ENCODE data around the gene MAGI2.

Gene MAGI2

DNA sequence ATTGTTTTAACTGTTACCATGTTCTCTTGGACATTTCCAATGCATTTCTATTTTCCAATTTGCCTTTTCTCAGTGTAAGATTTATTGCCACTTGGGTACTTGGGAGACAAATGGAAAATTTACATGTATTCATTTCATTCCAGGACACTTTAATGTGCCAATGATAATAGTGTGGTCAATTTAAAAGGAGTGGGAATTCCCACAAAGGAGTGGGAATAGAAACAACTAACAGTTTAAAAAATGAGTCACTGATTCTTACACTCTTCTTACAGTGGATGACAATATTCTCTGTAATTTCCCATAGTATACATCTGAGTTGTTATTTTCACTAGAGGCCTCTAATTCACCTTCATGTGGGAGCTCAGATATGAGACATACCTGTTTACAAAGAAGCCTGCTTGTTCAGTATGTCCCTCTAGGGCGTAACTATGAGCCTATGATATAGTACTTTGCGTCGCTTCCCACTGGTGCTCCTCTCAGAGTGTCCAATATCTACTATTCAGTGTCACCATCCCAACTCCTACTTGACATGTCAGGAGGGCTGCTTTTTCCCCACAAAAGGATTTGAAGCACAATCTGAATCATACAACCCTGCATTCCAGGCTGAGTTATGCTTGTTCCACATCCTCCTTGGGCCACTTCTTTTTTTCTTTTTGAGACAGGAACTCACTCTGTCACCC is 1353.6 kb downstream of the MAGI2 start:
- DNase-seq (ENCODE audit: low read depth, low spot score): no peak

DNA sequence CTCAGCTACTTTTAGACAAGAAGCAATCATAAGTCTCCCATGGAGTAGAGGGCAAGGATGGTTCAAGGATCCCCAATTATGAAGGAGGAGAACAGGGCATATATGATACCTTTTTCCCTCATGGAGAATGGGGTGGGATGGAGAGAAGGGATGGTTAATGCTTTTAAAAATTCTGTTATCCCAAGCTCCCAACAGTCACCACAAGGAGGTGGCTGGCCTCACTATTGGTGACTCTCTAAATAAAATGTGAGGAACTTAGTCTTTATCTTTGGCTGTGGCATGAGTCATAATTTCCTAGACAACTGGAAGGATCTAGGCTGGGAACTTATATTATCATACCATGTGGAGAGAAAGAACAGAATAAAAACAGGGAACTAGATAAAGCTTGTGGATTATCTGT is 1357.9 kb downstream of the MAGI2 start:
- DNase-seq (ENCODE audit: low read depth, low spot score): no peak

DNA sequence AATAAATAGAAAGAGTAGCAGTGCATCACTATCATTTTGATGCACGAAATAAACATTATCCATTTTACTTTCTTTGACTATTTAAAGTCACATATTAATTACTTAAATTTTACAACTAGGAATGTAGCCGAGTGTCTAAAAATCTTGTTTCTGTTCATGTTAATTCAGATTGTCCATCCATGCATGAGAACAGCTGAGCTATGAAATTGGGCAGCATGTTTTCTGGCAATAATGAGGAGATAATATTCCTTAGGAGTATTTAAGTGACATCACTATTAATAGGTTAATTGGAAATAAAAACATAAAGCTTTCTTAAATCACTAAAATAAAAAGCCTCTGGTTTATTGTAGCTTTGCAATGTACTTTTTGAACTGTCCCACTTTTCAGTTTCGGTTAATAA is 1361.1 kb downstream of the MAGI2 start:
- no peak for DNase-seq (ENCODE audit: low read depth, low spot score)

DNA sequence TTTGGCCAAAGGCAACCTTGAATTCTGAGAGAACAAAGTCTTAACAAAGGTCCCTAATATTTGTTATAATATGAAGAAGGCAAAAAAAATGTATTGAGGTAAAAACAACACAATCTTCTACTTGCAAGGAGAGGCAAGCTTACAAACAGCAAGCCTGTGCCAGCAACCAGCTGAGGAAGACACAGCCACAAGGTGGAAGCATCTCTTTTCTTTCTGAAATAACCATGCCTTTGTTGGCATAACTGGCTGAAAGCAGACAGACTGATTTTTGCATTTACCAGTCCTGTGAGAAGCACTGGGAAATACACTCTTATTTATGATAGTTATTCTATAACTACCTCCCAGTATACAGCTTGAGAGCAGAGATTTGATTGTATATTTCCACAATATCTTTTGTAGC is 1362.9 kb downstream of the MAGI2 start:
- no peak for DNase-seq (ENCODE audit: low read depth, low spot score)

DNA sequence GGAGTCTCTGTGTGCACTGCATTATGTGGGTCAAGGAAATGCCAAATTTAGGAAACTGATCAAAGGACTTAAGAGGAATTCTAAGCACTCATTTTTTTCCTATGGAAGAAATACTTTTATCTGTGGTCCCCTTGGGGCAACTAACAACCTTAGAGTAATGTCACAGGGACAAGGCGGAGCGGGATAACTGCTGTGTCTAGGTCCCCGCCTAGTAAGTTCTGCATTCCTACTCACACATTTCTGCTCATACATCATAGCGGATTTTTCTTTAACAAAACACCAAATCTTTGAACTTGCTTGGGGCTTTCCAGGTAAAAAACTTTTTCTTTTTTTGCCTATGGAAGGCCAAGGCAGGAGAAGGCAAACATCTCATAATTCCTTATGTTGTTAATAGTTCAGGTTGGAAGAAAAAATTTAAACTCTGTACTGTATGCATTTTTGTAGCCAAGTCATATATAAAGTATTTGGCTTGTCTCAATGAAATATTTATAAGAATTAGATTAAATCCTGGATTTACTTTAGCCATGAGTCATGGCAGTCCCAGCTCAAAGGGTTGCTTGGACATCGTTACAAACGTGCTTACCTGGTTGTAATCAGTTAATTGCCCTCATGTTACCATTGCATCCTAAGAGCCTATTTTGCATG is 1369.9 kb downstream of the MAGI2 start:
- DNase-seq (ENCODE audit: low read depth, low spot score): no peak

DNA sequence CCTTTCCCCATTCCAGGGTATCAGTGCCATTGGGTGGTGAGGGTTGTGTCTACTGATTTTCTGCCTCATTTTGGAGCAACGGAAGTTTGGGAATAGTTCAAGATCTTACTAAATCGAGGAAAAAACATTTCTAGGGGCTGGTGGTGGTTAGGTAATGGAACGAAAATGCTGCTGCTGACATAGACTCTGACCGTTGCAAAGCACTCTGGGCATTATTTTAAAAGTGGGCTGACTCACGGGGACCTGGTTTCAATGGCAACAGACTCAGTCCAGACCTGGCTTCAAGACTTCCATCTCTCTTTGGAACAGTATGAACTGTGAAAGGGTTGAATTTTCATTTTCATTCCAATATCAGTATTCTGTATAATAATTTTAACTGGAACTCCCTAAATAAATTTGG is 1370.9 kb downstream of the MAGI2 start:
- DNase-seq (ENCODE audit: low read depth, low spot score): no peak

DNA sequence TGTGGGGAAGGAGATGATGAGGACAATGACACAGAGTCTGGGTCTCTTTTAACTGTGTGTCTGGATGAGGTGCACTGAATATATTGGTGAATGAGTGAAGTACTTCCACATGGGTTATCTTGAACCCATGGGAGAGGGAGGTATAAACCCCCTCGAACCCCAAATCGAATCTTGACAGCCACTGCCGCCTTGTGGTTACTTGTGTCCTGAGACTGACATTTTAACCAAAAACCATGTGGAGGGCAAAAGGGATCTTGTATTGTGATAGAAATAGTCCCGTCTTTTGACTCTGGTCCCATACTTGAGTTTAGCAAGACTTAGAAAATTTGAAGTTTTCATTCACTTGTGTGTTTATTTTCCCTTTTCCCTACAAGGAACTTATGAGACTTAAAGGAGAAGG is 1371.6 kb downstream of the MAGI2 start:
- DNase-seq (ENCODE audit: low read depth, low spot score): no peak

DNA sequence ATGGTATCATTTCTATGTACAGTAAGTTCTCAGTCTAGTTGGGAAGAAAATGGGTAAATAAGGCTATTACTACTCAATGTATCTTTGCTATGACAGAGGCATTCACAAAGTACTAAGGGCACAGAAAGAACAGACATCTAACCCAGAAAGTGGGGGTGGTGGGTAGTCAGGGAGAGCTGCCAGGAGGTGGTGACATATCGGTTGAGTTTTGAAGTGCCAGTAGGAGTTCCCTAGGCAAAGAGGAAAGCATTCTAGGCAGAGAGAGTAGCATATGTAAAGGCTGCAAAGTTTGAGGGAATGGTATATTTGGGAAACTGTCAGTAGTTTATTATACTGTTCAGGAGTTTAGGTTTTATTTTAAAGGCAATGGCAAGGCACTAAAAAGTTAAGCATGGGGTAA is 1372.1 kb downstream of the MAGI2 start:
- no peak for DNase-seq (ENCODE audit: low read depth, low spot score)

DNA sequence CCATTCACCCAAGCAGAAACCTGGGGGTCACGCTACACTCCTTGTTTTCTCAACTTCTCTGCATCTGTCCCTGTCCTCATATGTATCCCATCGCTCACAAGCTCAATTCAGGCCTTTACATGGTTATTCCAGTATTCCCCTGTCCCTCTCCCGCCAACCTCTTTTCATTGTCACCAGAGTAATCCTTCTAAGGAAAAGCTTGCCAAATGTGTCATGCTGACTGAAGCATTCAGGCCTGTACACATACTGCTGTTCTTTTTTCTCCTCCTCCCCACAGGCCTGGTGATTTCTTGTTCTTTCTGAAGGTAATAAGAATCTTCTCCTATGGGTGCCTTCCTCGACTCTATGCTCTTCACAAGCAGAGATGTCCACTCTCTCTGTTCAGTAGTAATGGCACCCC is 1372.7 kb downstream of the MAGI2 start:
- DNase-seq (ENCODE audit: low read depth, low spot score): no peak

DNA sequence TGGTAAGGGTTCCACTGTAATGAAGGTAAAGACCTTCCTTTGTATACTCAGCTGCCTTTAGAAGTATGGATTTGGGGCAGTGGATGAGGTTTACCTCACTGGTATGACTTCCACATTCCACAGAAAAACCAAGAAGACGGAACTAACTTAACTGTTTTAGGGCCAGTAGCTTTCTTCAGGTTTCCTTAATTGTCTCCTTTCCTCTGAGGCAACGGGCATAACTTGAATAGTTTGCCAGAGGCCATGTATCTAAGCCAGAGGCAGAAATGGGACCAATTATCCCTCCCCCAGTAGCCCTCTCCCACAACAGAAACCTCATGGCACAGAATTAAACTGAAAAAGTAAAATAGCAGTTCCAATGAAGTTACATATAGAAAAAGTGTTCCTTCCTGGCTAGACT is 1373.2 kb downstream of the MAGI2 start:
- no peak for DNase-seq (ENCODE audit: low read depth, low spot score)

DNA sequence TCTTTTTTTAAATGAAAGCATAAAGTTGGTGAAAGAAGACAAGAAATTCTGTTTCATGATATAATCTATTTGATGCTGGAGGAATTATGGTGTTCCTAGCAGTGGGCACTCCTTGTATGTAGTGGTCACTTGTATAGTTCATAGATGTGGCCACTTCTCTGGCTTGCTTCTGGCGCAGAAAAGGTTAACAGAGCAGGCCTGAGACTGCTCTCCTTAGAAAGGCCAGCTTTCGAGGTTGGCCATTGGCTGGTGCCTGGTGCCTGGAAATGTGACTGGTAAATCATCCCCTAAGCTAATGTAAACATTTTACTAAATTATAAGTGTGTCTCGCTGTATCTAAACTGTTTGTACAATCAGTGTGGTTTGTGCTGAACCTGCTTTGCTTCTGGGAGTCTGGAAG is 1378.8 kb downstream of the MAGI2 start:
- no peak for DNase-seq (ENCODE audit: low read depth, low spot score)

DNA sequence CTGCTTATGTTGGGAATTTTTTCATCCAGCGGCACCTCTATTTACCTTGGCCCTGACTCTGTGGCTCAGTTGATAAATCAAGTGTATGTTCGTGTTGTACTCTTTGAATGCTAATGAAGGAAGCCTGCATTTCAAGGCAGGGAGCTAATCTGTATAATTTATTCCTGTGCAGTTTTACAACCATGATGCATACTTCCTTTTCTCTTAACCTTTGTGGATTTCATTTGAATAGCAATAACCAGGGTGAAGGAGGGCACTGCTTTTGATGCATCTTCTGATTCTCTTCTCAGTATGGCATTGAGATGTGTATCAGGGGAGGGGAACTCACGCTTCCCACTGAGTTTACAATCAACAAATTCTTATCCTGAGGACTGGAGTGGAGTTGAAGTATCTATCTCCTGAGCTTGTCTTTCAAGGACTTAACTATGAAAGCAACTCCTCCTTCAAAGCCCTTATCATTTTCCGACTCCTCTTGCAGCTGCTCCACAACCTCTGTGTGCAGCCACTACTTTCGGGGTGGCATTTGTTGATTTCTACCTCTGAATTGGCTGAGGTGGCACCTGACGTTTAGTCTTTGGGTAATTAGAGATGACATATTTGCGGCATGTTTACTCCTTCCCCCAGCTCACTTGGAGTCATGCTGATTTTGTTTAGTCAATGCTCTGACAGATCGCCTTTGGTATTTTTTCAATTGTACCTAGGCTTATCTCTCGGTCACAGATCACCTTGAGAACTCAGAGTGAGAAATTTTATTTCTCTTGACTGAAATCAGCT is 1379.7 kb downstream of the MAGI2 start:
- no peak for DNase-seq (ENCODE audit: low read depth, low spot score)

DNA sequence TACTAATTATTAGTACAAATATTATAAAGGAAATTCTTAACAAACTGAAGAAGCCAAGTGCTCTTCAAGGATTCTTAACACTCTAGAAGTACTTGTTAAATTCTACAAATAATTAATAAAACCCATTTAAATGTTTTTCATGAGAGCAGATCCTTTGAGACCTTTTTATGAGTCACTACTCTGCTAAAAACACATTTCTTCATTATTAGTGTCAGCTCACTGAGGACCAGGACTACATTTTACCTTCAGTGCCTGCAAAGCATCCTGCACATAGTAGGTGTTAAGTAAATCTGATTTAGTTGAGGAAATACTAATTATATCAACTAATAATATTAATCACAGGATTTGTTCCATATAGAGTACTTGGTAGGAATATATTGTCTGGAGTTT is 1381.3 kb downstream of the MAGI2 start:
- DNase-seq (ENCODE audit: low read depth, low spot score): no peak

DNA sequence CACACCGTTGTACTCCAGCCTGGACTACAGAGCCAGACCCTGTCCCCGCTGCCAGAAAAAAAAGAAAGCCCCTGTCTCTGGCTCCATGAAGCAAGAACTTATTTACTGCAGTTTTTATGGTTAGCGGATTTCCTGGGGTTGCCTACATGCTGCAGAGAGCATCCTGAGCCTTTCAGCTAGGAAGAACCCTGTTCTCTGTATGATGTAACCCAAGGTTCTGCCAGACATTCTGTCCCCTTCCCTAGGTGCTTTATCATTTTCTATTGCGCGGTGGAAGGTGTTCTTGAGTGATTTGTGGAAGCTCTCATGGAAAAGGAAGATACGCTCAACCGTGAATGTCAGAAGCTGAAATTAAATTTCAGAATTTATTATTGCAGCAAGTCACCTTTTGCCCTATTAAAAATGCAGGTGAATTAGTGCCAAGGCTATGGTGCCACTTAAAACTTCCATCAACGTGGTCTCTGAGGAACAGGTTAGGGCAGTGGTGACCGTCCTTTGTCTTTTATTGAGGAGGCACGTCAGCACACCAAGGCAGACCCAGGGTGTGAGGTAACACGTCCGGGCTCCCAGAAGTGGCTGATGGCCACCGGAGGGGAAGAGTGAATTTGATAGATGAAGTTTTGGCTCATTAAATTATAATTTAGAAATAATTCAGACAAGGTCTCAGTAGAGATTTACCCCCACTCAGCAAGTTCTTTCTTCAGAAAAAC is 1381.8 kb downstream of the MAGI2 start:
- no peak for DNase-seq (ENCODE audit: low read depth, low spot score)

DNA sequence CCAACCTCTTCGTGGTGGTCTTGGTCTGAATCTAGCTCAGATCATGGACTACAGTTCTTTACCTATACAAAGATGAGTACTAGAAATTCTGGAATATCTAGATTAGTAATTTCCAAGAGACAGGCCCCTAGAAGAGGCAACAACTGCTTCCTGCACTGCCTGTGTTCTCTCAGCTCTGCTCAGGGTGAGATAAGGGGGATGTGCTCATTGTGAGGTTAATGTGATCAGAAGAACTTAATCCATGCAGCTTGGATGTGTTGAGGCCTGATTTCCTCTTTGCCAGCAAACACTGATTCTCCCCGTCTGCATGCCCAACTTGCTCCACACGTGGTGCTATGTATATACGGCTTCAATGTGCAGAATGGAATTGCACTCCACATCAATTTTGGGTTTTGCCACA is 1386.9 kb downstream of the MAGI2 start:
- DNase-seq (ENCODE audit: low read depth, low spot score): no peak

DNA sequence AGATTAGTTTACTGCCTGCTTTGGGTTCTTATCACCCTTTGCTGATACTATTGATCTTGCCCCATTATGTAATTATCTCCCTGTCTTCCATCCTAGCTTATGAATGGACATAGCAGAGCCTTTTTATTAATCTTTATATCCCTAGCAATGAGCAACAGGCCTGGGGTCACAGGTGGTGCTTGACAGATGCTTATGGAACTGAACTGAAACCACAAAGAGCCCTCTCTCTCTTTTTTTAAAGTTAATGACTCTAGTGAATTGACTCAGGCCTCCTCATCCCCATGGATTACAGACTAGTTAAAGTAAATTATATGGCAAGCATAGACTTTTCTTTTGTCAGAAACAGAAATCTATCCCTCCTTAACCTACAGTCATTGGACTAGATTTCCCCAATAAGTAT is 1389.7 kb downstream of the MAGI2 start:
- DNase-seq (ENCODE audit: low read depth, low spot score): no peak

DNA sequence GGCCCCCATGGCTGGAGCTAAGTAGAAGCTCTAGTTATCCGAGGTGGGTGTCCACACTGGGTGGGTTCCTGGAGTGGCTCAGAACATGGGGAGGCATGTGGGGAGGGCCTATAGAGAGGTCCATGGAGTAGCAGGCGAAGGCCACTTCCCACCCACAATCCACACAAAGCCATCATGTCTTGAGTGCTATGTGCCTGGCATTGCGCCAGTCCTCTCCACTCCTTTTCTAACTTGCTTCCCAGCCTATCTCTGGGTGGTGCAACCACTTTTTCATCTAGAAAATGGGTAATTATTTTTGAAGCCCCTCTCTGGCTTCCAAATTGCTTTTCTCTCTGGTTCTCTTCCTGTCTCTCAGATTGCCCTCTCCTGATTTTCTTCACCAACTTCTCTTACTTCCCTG is 1391.3 kb downstream of the MAGI2 start:
- DNase-seq (ENCODE audit: low read depth, low spot score): no peak

DNA sequence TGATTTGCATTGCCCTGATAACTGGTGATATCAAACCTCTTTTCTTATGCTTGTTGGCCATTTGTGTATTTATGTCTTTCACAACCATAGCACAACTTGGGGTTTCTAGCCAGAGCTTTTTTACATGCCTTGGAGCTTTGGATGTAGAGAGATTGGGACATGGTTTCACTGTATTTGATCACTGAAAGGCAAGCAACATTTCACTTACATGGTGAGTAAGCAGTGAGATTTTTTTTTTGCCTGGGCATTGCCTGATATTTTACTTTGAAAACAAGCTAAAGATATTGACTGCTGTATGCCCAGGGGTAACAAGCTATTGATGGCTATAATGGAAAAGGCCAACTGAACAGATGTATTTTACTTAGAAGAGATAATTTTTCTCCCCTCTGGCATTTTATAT is 1395.9 kb downstream of the MAGI2 start:
- DNase-seq (ENCODE audit: low read depth, low spot score): no peak

DNA sequence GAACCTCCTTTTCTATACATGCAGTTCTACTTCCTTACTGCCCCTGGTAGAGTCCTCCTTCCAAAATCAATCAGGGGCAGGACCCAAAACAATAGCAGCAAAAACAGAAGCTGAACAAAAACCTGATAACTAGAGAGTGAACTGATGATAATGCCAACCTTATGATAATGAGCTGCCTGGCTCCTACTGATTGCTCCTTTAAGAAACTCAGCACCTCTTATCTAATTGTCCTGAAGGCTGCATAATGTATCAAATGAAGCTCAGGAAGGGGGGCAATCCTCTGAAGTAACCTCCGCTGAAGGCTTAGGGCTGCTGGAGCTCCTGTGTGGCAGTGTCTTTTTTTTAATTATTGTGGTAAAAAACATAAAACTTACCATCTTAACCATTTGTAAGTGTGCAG is 1397.9 kb downstream of the MAGI2 start:
- no peak for DNase-seq (ENCODE audit: low read depth, low spot score)

DNA sequence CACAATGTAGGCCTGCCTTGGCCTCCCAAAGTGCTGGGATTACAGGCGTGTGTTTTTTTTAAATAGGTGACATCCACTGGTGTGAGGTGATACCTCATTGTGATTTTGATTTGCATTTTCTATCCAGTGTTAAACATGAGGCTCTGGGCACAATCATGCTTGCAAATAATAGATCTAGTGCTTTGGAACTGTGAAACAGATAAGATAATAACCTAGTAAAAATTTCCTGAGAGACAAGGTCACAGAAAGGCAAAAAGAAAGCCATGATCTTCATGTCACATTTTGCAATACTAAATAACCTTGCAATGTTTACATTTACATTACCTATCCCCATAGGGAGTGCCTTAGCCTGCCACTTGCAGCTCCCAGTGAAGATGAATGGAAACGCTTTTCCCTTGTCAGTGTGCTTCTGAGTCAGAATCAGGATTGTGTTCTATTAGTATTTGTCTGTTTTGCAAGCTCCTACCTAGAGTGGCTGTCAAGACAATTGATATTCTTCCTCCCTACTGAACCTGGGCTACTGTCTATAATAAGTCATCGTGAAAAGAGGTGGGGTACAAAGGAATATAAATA is 1398.4 kb downstream of the MAGI2 start:
- DNase-seq (ENCODE audit: low read depth, low spot score): no peak

DNA sequence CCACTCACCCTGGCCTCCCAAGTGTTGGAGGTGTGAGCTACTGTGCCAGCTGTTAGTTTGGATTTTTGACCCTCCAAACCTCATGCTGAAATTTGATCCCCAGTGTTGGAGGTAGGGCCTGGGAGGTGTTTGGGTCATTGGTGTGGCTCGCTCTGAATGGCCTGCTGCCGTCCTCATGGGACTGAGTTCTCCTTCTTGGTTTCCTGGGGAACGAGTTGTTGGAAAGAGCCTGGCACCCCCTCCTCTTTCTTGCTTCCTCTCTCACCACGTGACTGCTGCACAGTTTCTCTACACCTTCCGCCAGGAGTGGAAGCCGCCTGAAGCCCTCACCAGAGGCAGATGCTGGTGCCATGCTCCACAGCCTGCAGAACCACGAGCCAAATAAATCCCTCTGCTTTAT is 1401.4 kb downstream of the MAGI2 start:
- DNase-seq (ENCODE audit: low read depth, low spot score): no peak

DNA sequence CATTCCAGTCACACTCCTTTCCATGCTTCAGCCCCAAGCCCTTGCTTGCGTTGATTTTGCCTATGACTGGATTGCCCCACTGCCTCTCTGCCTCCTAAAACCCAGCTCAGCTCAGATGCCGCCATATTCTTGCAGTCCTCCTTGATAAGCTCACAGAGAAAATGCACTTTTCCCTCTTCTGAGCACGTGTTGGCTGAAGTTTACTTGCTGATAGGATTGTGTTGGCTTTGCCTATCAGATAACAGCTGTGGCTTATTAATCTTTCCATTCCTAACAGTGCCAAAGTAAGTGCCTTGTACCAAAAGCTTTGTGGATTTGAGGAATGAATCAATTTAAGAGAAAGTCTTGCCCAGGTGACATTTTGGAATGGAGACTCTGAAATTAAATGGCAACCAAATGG is 1405.7 kb downstream of the MAGI2 start:
- no peak for DNase-seq (ENCODE audit: low read depth, low spot score)

Measured in activated CD4-positive, CD25-positive, alpha-beta regulatory T cell treated with anti-CD3 and anti-CD28 coated beads, Interleukin-2, amount 50 U/mL, for 16 hours (primary cell).